Forelimb muscle (tissue), 1 donor: Measurements from ENCODE around the gene PPP1R1B. TPM values are rescaled to one million over a fixed set of nuclear protein-coding genes. Genes with fewer than 3 reads are reported as not detected.

Experiments used
- DNase-seq: peaks from one replicate; pipeline ENCODE4 v3.0.0-alpha.2; 2013; ENCODE audit warnings: low read depth
- polyA plus RNA-seq: library from polyadenylated mRNA; unstranded; fragments of 120-200 nt; gene quantifications from one replicate; pipeline ENCODE4 v1.2.1, GENCODE V29; 2013; ENCODE audit not compliant: insufficient read length

Gene PPP1R1B
- polyA plus RNA-seq, 1 donor, result 1.0 TPM

DNA sequence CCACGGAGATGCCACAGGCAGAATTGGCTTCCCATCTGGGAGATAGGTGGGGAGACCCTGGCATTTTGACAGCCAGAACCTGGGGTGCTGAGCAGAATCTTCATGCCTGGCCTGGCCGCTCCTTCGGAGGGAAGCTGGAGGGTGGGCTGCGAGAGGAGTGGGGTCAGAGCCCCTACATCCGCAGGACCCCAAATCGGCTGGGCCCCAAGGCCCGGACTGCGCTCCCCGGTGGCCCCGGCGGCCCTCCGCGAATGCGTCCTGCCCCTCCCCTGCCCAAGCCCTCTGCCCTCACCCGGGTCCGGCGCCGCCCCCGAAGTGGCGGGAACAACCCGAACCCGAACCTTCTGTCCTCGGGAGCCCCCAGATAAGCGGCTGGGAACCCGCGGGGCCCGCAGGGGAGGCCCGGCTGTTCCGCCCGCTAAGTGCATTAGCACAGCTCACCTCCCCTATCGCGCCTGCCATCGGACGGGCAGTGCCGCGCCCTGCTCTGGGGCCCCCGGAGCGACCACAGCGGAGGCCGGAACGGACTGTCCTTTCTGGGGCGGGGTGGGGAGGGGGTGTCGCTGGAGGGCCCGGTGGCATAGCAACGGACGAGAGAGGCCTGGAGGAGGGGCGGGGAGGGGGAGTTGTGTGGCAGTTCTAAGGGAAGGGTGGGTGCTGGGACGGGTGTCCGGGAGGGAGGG lies 40.7 kb downstream of the PPP1R1B start:
- no peak for DNase-seq

DNA sequence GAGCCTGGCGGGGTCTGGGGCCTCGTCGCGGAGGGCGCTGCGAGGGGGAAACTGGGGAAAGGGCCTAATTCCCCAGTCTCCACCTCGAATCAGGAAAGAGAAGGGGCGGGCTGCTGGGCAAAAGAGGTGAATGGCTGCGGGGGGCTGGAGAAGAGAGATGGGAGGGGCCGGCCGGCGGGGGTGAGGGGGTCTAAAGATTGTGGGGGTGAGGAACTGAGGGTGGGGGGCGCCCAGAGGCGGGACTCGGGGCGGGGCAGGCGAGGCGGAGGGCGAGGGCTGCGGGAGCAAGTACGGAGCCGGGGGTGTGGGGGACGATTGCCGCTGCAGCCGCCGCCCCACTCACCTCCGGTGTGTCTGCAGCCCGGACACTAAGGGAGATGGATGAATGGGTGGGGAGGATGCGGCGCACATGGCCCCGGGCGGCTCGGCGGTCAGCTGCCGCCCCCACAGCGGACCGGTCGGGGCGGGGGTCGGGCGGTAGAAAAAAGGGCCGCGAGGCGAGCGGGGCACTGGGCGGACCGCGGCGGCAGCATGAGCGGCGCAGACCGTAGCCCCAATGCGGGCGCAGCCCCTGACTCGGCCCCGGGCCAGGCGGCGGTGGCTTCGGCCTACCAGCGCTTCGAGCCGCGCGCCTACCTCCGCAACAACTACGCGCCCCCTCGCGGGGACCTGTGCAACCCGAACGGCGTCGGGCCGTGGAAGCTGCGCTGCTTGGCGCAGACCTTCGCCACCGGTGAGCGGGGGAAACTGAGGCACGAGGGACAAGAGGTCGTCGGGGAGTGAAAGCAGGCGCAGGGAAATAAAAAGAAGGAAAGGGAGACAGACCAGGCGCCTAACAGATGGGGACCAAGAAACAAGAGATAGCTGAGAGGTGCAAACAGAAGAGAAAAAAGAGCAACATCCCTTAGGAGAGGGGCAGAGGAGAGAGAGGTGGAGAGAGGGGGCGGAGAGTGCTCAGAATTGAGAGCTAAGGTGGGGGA lies 41.5 kb downstream of the PPP1R1B start, which contains the start of gene PNMT:
Gene PNMT (plus strand): TSS at position 509 of the 980 bp plus-strand sequence. CDS start 23 bp downstream, at position 532.
- DNase-seq, result peak; percentile 17

DNA sequence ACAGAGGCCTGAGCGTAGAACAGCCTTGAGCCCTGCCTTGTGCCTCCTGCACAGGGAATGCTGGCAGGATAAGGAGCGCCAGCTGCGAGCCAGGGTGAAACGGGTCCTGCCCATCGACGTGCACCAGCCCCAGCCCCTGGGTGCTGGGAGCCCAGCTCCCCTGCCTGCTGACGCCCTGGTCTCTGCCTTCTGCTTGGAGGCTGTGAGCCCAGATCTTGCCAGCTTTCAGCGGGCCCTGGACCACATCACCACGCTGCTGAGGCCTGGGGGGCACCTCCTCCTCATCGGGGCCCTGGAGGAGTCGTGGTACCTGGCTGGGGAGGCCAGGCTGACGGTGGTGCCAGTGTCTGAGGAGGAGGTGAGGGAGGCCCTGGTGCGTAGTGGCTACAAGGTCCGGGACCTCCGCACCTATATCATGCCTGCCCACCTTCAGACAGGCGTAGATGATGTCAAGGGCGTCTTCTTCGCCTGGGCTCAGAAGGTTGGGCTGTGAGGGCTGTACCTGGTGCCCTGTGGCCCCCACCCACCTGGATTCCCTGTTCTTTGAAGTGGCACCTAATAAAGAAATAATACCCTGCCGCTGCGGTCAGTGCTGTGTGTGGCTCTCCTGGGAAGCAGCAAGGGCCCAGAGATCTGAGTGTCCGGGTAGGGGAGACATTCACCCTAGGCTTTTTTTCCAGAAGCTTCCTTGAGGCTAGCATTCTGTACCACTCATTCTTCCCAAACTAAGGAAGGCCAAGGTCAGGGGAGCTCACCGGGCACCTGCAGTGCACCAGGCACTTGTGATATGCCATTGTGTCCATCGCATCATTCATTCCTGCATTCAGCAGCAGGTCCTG lies 43.4 kb downstream of the PPP1R1B start:
- DNase-seq, result no peak

DNA sequence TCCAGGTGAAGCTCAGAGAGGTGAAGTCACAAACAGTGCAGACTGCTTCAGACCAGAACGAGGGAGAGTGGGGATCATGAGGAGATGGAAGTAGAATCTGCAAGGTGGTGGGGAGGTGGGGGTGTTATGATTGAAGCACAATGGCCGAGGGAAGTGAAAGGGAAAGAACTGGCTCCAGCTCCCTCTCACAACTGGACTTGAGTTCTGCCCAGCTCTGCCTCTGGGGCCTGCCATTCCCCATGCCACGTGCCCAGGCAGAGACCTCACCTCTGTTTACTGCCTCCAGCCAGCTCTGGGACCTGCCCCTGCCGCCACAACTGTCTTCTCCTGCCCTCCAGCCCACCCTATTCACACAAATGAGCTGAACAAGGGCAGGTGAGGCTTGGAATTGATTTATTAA lies 44.0 kb downstream of the PPP1R1B start:
- no peak for DNase-seq

DNA sequence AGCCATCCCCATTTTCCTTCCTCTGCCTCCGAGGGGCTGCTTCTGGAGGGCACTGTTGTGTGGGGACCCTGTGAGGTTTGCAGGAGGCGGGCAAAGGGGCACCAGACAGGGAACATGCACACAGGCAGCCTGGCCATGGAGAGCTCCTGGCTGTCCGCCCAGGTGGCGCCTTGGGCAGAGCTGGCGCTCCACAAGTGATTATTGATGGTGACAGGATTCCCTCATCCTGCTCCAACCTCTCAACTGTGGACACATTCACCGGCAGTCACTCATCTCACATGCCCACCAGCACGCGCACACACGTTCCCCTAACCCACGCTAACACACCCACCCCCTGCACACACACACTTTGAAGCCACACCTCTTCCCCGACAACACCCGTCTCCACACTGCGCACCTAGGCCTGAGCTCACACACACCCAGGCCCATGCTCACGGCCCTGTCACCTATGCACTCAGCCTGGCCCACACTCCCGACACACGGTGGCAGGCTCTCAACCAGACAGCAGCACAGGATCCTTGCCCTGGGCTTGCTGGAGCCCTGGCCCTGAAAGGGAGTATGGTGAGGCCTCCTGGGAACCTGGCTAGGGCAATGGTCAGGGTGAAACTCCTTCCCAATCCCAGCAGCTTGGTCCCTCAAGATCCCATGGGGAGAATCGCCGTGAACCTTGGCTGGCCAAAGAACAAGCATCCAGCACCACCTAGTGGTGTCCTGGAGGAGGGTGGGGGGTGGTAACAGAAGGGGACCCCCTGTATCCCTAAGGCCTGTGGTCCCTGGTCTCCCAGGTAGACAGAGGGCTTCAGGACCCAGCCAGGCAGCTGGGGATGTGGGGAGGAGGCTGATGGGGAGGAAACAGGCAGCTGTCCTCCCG lies 45.1 kb downstream of the PPP1R1B start:
- DNase-seq, result no peak

DNA sequence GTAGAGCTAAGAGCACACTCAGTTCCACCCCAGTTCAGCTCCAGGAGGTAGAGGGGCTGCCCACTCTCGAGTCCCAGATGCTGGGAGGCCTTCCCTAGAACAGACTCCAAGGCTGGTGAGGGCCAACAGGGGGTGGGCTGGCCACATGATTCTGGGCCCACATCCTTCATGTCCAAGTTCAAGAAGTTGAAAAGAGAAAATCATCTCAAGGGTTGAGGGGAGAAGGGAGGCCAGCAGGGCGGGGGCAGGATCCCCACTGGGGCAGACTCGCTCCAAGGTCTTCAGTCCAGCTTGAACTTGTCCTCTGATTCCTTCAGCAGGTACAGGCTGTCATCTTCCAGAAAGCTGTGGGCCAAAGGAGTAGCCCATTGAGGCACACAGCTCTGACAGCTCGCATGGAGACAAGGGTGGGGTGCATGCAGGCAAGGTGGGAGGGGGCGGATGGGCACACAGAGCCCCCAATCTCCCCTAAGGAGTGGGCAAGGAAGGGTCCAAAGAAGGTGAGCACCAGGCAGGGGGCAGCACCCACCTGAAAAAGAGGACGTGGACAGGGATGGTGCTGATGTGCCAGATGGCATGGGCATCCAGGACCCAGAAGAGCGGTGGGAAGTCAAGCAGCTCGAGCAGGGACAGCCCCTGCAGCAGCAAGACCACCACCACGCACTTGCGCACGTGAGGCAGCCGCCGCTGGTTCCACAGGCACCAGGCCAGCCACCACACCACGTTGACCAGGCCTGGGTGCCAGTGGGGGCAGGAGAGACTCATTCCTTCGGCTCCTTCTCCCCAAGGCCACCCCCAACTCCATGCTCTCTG lies 46.0 kb downstream of the PPP1R1B start:
- DNase-seq, result no peak

DNA sequence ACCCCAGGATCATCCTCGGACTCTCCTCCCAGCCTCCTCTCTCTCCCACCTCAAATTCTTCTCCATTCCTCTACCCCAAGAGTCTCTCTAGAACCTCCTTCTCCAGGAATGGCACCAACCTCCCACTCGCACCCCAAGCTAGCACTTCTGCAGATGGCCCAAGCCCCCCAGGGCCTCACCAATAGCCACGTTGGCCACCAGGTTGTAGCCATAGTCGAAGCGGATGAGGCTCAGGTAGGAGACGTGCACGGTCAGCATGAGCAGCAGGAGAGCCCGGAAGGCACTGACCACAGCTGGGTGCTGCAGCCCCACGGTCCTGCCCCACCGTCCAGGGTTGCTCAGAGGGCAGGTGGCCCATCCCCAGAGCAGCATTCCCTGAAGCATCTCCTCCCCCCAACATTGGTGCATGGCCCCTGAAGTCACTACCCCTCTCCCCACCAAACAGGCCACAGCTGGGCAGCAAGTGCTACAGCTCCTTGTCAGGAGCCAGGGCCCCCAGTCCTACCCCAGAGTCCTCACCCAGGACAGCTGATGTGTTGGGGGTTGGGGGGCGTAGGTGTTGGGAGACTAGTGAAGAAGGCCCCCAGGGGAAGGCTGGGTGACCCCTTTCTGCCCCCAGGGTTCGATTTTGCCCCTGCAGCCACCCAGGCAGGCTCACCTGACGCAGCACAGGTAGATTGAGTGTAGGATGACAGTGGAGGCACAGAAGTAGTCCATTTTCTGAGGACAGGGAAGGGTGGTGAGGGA lies 46.8 kb downstream of the PPP1R1B start:
- DNase-seq, result no peak

DNA sequence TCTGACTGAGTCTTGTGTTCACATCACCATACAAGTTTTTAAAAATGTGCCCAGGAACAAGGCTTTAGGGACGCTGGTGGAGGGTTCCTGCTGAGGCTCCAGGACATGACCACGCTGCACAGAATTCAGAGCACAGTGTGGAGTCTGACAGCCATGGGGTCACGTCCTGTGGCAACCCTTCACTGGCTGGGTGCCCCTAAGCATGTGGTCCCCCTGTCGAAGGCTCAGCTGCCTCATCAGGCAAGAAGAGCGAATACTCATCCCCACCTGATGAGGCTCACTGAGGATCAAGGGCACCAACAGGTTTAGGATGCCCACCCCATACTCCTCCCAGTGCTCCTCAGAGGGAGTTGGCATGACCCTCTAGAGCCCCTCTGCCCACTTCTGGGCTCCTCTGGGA lies 47.4 kb downstream of the PPP1R1B start:
- DNase-seq, result no peak

DNA sequence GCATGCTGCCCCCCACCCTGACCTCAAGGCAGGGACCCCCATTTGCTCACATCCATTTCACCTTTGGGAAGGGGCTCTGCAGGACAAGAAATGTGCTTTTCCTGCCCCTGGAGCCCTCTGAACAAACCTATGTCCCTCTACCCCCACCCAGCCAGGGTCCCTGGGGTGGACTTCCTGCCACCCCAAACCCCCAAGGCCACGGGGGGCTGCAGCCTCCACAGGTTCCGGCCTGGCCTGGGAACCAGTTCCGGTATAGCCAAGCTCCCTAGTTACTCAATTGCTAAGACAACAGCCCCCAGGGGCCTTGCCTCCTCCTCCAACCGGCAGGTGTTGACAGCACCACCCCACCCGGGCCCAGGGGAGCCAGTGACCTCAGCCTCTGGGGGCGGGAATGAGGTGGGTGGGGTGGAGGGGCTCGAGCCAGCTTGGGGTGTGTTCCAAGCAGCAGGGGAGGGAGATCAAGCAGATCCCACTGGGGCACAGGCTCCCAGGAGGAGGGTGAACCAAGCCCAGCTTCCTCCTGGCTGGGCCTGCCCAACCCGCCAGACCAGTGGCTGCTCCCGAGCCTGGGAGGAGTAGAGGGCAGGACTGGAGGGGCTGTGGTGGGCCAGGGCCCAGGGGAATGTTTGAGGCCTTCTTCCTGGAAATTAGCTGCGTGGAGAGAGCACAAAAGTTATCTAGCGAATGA lies 48.1 kb downstream of the PPP1R1B start:
- DNase-seq, result no peak

DNA sequence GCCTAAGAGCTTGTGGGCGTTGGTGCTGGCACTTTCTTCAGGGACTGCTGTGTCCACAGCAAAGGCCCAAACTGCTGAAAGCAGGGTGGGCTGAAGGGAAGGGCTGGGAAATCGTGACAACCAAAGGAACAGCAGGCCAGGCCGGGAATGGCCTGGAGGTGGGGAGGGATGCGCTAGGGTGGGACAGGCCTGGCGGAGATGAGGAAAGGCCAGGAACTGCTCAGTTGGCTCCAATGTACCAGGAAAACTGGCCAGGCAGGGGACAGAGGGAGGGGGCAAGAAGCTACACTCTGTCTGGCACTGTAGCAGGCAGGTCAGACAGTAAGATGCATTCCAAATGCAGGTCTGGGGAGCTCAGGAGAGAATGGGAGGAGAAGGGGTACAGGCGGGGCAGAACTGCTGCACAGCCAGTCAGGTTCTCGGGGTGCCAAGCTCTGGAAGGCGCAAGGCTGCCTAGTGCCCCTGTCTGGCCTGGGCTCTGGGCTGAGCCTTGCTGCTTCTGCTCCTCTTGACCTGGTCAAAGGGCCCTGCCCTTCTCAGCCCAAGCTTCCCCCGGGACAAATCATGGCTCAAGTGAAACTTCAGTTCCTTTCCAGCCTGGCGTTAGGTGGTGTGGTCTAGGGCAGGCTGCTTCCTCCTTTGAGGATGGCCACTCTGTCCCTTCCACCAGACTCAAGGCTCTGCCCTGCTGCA lies 48.8 kb downstream of the PPP1R1B start:
- no peak for DNase-seq

DNA sequence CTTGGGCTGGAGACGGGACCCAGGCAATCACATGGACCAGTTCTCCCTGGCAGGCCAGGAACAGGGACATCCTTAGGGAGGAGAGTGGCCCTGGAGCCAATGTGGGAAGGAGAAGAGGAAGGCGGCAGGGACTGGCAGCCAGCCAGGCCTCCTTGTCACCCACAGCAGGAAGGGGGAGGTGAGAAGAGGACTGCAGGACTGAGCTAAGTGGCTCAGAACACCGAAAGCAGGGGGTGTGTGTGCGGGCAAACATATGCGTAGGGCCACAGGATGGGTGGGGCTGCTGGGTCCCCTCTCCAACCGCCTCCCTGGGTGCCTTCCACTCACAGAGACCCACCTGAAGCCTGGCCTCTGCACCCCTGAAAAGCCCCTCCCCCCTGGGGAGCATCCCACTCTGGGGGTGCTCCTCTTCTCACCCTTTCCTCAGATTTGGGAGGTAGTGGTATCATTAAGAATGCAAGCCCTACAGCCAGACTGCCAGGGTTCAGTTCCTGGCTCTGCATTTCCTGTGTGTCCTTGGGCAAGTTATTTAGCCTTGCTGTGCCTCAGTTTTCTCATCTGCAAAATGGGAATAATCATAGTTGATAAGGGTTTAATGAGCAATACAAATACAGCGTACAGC lies 49.6 kb downstream of the PPP1R1B start:
- DNase-seq, result no peak

DNA sequence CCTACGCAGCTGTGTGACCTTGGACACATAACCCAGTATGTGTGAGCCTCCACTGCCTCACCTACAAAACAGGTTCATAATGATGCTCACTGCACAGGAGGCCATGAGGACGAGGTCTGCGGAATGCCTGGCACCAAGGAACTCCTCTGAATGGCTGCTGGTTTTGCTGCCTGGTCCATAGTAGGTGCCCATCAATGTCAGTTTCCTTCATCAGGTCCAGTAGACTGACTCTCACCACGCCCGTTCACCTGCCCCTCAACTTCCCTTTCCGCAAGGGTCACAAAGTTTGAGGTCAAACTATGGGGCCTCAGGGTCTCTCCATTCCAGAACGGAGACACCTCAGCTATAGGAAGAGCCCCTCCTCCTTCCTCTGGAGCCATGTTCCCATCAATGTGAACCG lies 50.3 kb downstream of the PPP1R1B start:
- no peak for DNase-seq

DNA sequence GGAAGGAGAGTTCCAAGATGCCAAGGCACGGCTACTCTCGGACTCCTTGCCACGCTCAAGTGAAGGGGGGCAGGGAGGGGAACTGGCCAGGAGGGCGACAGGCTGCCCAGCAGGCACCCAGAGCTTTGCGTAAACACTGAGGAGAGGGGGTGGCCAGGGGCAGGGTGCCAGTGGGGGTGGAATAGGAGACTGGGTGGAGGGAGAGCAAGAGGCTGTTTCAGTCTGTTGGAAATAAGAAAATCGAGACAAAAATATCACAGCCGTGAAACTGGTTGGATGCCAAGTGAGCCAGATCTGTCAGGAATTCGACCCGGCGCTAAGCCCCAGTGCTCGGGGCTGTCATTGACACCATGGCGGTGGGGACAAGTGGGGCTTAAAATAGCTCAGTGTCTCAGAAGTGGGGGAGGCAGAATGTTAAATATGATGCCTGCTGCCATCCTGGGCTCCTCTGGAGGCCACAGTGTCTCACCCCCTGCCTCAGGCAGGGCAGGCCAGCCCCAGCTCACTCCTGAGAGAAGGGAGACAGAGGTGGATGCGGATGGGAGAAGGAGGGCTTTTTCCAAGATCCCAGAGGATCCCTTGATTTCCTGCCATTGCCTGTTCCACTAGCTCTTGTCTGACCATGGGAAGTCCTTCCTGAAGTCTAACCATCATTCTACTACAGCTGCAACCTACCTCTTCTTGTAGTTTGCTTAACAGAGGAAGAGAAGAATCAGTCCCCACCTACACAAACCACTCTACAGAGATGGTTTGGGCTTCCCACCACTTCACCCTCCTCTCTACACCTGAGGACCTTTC lies 51.0 kb downstream of the PPP1R1B start:
- DNase-seq, result no peak

DNA sequence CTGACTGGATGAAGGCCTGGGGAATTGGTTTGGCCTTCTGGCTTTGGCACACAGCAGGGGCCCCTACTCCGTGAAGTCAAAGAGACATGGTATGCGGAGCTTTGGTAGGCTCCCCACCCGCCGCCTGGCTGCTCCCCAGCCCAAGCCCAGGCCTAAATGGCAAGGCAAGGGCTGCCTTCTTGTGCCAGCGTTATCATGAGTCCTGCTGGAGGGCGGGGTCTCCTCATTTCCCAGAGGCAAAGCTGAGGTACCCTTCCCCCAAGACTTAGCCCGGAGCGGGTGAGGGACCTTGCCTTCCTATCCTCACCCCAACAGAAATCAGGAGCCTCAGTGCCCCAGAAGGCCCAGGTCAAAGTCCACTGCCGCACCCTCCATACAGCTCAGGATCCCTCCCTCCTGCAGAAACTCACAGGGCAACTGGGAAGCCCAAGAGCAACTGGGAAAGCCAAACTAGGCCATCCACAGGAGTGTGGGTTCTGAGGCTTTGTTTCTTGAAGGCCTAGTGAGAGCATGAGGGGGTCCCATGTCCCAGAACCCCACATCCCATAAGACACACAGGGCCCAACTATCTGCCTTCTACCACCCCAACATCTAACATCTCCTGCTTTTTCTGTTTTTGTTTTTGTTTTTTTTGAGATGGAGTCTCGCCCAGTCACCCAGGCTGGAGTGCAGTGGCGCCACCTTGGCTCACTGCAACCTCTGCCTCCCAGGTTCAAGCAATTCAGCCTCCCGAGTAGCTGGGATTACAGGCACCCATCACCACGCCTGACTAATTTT lies 51.8 kb downstream of the PPP1R1B start:
- no peak for DNase-seq

DNA sequence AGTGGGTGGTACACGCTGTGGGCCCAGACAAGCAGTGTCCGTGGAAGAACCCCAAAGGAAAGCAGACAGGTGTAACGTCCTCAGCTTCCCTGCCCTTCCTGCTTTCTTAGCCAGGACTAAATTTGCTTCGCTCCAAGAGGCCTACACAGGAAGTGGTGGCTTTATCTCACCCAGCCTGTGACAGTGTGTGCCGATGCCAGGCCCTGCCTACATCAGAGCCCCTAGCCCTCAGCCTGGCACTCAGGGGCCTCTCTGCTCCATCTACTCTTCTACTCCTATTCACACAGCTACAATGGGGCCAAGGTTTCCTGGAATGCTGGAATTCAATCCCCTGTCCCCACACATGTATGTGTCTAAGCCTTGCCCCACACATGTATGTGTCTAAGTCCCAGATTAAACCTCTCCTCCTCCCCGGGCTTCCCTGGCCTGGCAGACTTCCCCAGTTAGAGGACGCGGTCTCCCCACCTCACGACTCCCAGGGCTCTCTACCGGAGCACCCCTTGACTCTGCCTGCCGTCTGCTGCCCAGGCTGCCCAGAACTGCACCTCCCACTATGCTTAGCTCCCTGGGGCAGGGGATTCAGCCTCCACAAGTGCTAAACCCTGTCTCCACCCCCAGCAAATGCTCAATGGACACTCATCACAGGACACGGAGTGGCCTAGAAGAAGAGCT lies 52.9 kb downstream of the PPP1R1B start:
- no peak for DNase-seq
